H9 (cell line): Measurements from ENCODE around the gene TGFA. TPM values are rescaled to one million over a fixed set of nuclear protein-coding genes. Genes with fewer than 3 reads are reported as not detected.

Source experiments
- DNase-seq: peaks from one replicate; pipeline ENCODE4 v3.0.0-alpha.2; 2017
- H2AFZ ChIP-seq: one replicate; pipeline ENCODE4 v1.6.1; 2013; ENCODE audit warnings: mild to moderate bottlenecking, low read length, control low read depth, moderate library complexity
- H2AK5ac ChIP-seq: 2 replicates; pipeline ENCODE4 v1.6.1; 2013; ENCODE audit warnings: low read length, control low read depth, mixed read lengths; ENCODE audit not compliant: insufficient read length
- H2BK120ac ChIP-seq: one replicate; pipeline ENCODE4 v1.6.1; 2013; ENCODE audit warnings: low read depth, mild to moderate bottlenecking, low read length, control low read depth, inconsistent platforms; ENCODE audit not compliant: poor library complexity, severe bottlenecking
- H2BK12ac ChIP-seq: 2 replicates; pipeline ENCODE4 v1.6.1; 2013; ENCODE audit warnings: low read length, control low read depth, mixed read lengths, low read depth; ENCODE audit not compliant: insufficient read length
- H2BK15ac ChIP-seq: 2 replicates; pipeline ENCODE4 v1.6.1; 2013; ENCODE audit warnings: low read depth, low read length, control low read depth
- H2BK20ac ChIP-seq: one replicate; pipeline ENCODE4 v1.6.1; 2013; ENCODE audit warnings: low read depth, mild to moderate bottlenecking, low read length, control low read depth, inconsistent platforms; ENCODE audit not compliant: poor library complexity, severe bottlenecking
- H2BK5ac ChIP-seq: 2 replicates; pipeline ENCODE4 v1.6.1; 2013; ENCODE audit warnings: low read length, control low read depth, mixed read lengths; ENCODE audit not compliant: insufficient read length
- H3K14ac ChIP-seq: 2 replicates; pipeline ENCODE4 v1.6.1; 2013; ENCODE audit warnings: low read length, control low read depth; ENCODE audit not compliant: insufficient read depth
- H3K18ac ChIP-seq: 2 replicates; pipeline ENCODE4 v1.6.1; 2013; ENCODE audit warnings: low read depth, mild to moderate bottlenecking, mixed read lengths, low read length, control low read depth; ENCODE audit not compliant: insufficient read length
- H3K23ac ChIP-seq: 2 replicates; pipeline ENCODE4 v1.6.1; 2013; ENCODE audit warnings: low read length, control low read depth, mixed read lengths, low read depth; ENCODE audit not compliant: insufficient read length
- H3K23me2 ChIP-seq: 2 replicates; pipeline ENCODE4 v1.6.1; 2013; ENCODE audit warnings: low read depth, mild to moderate bottlenecking, mixed read lengths, low read length, control low read depth; ENCODE audit not compliant: insufficient read length, poor library complexity, severe bottlenecking
- H3K27ac ChIP-seq: 2 replicates; pipeline ENCODE4 v1.5.1; 2013; ENCODE audit warnings: low read length, control low read depth, mixed read lengths, low read depth; ENCODE audit not compliant: insufficient read length
- H3K27me3 ChIP-seq: 2 replicates; pipeline ENCODE4 v1.6.1; 2013; ENCODE audit warnings: low read length, control low read depth, inconsistent platforms; ENCODE audit not compliant: insufficient read depth
- H3K4ac ChIP-seq: 2 replicates; pipeline ENCODE4 v1.6.1; 2013; ENCODE audit warnings: low read depth, mild to moderate bottlenecking, control low read depth, inconsistent platforms, low read length, moderate library complexity
- H3K4me1 ChIP-seq: 2 replicates; pipeline ENCODE4 v1.6.1; 2013; ENCODE audit warnings: low read length, control low read depth, inconsistent platforms; ENCODE audit not compliant: insufficient read depth
- H3K4me2 ChIP-seq: 2 replicates; pipeline ENCODE4 v1.6.1; 2013; ENCODE audit warnings: low read length, control low read depth, mixed read lengths; ENCODE audit not compliant: insufficient read length, insufficient read depth
- H3K56ac ChIP-seq: 2 replicates; pipeline ENCODE4 v1.6.1; 2013; ENCODE audit warnings: low read depth, mild to moderate bottlenecking, mixed read lengths, low read length, control low read depth; ENCODE audit not compliant: insufficient read length
- H3K79me1 ChIP-seq: 2 replicates; pipeline ENCODE4 v1.6.1; 2013; ENCODE audit warnings: low read depth, mild to moderate bottlenecking, moderate library complexity, low read length, control low read depth, inconsistent platforms; ENCODE audit not compliant: insufficient read depth, poor library complexity, severe bottlenecking
- H3K79me2 ChIP-seq: 2 replicates; pipeline ENCODE4 v1.6.1; 2013; ENCODE audit warnings: low read length, control low read depth, inconsistent platforms; ENCODE audit not compliant: insufficient read depth
- H3K9ac ChIP-seq: 2 replicates; pipeline ENCODE4 v1.6.1; 2013; ENCODE audit warnings: low read length, control low read depth, mixed read lengths; ENCODE audit not compliant: insufficient read length; ENCODE audit errors: extremely low read depth
- H3K9me3 ChIP-seq: one replicate; pipeline ENCODE4 v1.6.1; 2013; ENCODE audit warnings: low read depth, low read length, inconsistent platforms; ENCODE audit not compliant: control insufficient read depth
- H3T11ph ChIP-seq: one replicate; pipeline ENCODE4 v1.6.1; 2013; ENCODE audit warnings: mild to moderate bottlenecking, low read length, control low read depth, inconsistent platforms
- H4K20me1 ChIP-seq: one replicate; pipeline ENCODE4 v1.6.1; 2013; ENCODE audit not compliant: control insufficient read depth, insufficient read length, insufficient read depth
- H4K5ac ChIP-seq: 2 replicates; pipeline ENCODE4 v1.6.1; 2013; ENCODE audit warnings: low read depth, mild to moderate bottlenecking, mixed read lengths, low read length, control low read depth; ENCODE audit not compliant: insufficient read length
- H4K8ac ChIP-seq: replicated peaks from 2 replicates; pipeline ENCODE4 v1.6.1; 2013; ENCODE audit warnings: low read length, control low read depth, mixed read lengths, low read depth; ENCODE audit not compliant: insufficient read length
- H4K91ac ChIP-seq: 2 replicates; pipeline ENCODE4 v1.6.1; 2013; ENCODE audit warnings: low read depth, mild to moderate bottlenecking, moderate library complexity, mixed read lengths, low read length, control low read depth; ENCODE audit not compliant: insufficient read length
- H3K27ac Mint-ChIP-seq, 3 experiments: 2 replicates in 2 of 3; 3 replicates in 1 of 3; pipeline ENCODE4 v1.8.0; 2020 to 2021; ENCODE audit warnings: mixed read lengths in 3 of 3, mild to moderate bottlenecking in 1 of 3, moderate library complexity in 1 of 3
- H3K27me3 Mint-ChIP-seq: 2 replicates; pipeline ENCODE4 v1.8.0; 2021; ENCODE audit warnings: low read depth, mild to moderate bottlenecking, moderate library complexity, mixed read lengths
- H3K36me3 Mint-ChIP-seq, 3 experiments: 2 replicates in 2 of 3; 3 replicates in 1 of 3; pipeline ENCODE4 v1.8.0; 2020 to 2021; ENCODE audit warnings: low read depth in 3 of 3, mixed read lengths in 3 of 3; ENCODE audit not compliant: insufficient read depth in 1 of 3
- H3K4me1 Mint-ChIP-seq, 2 experiments: 2 replicates each; pipeline ENCODE4 v1.8.0; 2020; ENCODE audit warnings: mixed read lengths in 2 of 2
- H3K4me3 Mint-ChIP-seq, 2 experiments: 2 replicates in 1 of 2; 3 replicates in 1 of 2; pipeline ENCODE4 v1.8.0; 2020 to 2021; ENCODE audit warnings: mild to moderate bottlenecking in 2 of 2, mixed read lengths in 2 of 2, moderate library complexity in 1 of 2
- H3K9me3 Mint-ChIP-seq, 2 experiments: 2 replicates in 1 of 2; 3 replicates in 1 of 2; pipeline ENCODE4 v1.8.0; 2020; ENCODE audit warnings: mild to moderate bottlenecking in 2 of 2, mixed read lengths in 2 of 2, moderate library complexity in 1 of 2
- CTCF ChIP-seq: fragments of 200-600 bp; sonication (generic); conservative IDR thresholded peaks from 3 replicates; pipeline ENCODE4 v1.8.0; 2021; ENCODE audit warnings: antibody characterized with exemption, mild to moderate bottlenecking
- WGBS: extraction: QIAGEN DNeasy Blood & Tissue Kit; methylation state at CpG from one replicate; pipeline ENCODE4 v1.1.7; 2013; ENCODE audit warnings: missing lambda C conversion rate, low lambda C conversion rate, mixed read lengths; ENCODE audit not compliant: insufficient read length; ENCODE audit errors: extremely low coverage; 5-methylcytosine and 5-hydroxymethylcytosine counted together
- total RNA-seq: library from RNA; stranded (reverse); gene quantifications from 2 replicates; pipeline ENCODE4 v1.2.1, GENCODE V29; 2021

Gene TGFA
- total RNA-seq, 1 experiment from 2014 or later: 3.3 TPM

- Histone ChIP-seq H3K9ac (no peak overlapping the region), H3K4me2 (no peak overlapping the region), H3K79me1 (no peaks in the 10 kb centered on the region), H3K4me1 (peaks cover 8% of the 10 kb centered on the region; the same call in 1 of the 2 replicates), H3K23me2 (no peaks in the 10 kb centered on the region), H3K23ac (no peak overlapping the region), H3K4ac (no peak overlapping the region), H4K91ac (no peak overlapping the region), H3K9me3 (no peaks in the 10 kb centered on the region), H3K14ac (no peak overlapping the region), H2AFZ (no peak overlapping the region), H3K18ac (no peak overlapping the region), H3T11ph (no peak overlapping the region), H3K79me2 (no peaks in the 10 kb centered on the region), H2AK5ac (no peak overlapping the region), H2BK120ac (no peak overlapping the region), H3K56ac (no peak overlapping the region), H2BK15ac (no peak overlapping the region), H3K27ac (no peak overlapping the region), H2BK12ac (no peak overlapping the region), H2BK20ac (no peak overlapping the region), H2BK5ac (no peak overlapping the region), H4K8ac (no peak overlapping the region), H3K27me3 (no peaks in the 10 kb centered on the region), H4K20me1 (no peaks in the 10 kb centered on the region), H4K5ac (no peak overlapping the region)
- H3K9me3 Mint-ChIP-seq: no peaks in the 10 kb centered on the region
- H3K27ac Mint-ChIP-seq: no peak overlapping the region
- no peaks in the 10 kb centered on the region for H3K27me3 Mint-ChIP-seq
- H3K4me3 Mint-ChIP-seq: no peak overlapping the region
- peaks cover 24 to 29% of the 10 kb centered on the region in 2 experiments for H3K4me1 Mint-ChIP-seq
- no peaks in the 10 kb centered on the region for H3K36me3 Mint-ChIP-seq
- TF ChIP-seq CTCF: no peak
- no CpG with 5 or more reads among the region's 4 CpGs for WGBS
- no peak for DNase-seq
Measured at GRCh38 chr2:70501728-70502127, 51.9 kb downstream of the TGFA start.
